ENCODE data around the gene CHP1. TPM values are rescaled to one million over a fixed set of nuclear protein-coding genes. Genes with fewer than 3 reads are reported as not detected.

Gene CHP1
- total RNA-seq, 2 donors from 2014 or later, result 65.3 to 115 TPM

DNA sequence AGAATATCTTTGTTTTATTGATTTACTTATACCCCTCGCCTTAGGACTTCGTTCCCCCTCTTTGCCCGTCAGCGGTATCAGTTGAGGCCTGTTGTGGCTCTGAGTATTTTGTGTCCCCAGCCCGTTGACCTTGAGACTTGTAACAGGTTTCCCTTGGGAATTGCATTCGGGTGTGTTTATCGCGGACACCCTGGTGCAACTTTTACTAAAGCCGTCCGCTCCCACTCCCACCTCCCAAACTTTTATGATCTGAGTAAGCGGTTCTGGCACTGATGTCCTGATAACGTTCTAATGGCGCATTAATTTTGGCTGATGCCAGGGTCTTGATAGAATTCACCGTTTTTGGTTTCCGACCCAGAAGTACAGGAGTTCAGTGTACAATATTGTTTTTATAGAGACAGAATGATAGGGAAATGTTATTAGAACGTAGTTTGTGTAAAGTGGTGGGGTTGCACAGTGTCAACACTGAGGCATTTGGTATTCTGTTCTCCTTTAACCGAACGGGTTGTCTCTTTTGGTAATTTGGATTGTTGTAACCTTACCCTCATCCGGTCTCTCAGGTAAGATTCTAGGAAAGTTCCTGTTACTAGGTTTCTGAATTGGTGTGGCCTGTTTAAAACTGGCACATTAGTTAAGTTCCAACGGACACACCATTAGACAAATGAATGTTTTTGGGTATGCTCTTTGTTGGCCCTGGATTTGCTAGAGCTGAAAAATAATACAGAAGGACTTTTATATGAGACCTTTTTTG is 53.5 kb downstream of the CHP1 start:
- TF ChIP-seq, protein P1, sequence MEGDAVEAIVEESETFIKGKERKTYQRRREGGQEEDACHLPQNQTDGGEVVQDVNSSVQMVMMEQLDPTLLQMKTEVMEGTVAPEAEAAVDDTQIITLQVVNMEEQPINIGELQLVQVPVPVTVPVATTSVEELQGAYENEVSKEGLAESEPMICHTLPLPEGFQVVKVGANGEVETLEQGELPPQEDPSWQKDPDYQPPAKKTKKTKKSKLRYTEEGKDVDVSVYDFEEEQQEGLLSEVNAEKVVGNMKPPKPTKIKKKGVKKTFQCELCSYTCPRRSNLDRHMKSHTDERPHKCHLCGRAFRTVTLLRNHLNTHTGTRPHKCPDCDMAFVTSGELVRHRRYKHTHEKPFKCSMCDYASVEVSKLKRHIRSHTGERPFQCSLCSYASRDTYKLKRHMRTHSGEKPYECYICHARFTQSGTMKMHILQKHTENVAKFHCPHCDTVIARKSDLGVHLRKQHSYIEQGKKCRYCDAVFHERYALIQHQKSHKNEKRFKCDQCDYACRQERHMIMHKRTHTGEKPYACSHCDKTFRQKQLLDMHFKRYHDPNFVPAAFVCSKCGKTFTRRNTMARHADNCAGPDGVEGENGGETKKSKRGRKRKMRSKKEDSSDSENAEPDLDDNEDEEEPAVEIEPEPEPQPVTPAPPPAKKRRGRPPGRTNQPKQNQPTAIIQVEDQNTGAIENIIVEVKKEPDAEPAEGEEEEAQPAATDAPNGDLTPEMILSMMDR (IDR thresholded peaks at IDR 0.05), result no peak
- no peak for ATAC-seq (ENCODE audit: insufficient number of reproducible peaks, low FRiP score, low read depth)
- no peak for DNase-seq (ENCODE audit: low spot score)
- peak overlapping the region; percentile 76 to 90 for H3K27ac ChIP-seq
- H3K27me3 ChIP-seq (replicated peaks; ENCODE audit: insufficient read depth), result no peaks in the 10 kb centered on the region
- peaks cover 11 to 38% of the 10 kb centered on the region in 2 donors for H3K4me1 ChIP-seq (ENCODE audit: control insufficient read depth in 1 of 2, low read depth in 2 of 2)
- H3K36me3 ChIP-seq, result peaks cover 26% of the 10 kb centered on the region
- no peaks in the 10 kb centered on the region for H3K9me3 ChIP-seq
- H3K4me3 ChIP-seq, result peak overlapping the region; percentile 95

DNA sequence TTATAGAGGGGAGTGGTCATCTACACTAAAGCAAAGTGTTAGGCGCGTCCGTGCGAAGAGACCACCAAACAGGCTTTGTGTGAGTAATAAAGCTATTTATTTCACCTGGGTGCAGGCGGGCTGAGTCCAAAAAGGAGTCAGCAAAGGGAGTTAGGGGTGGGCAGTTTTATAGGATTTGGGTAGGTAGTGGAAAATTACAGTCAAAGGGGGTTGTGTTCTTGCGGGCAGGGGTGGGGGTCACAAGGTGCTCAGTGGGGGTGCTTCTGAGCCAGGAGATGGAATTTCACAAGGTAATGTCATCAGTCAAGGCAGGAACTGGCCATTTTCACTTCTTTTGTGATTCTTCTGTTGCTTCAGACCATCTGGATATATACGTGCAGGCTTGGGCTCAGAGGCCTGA is 54.2 kb downstream of the CHP1 start:
- Histone ChIP-seq H3K4me3 (peak overlapping the region; percentile 95), H3K4me1 (ENCODE audit: control insufficient read depth in 1 of 2, low read depth in 2 of 2) (peaks cover 11 to 38% of the 10 kb centered on the region in 2 donors), H3K36me3 (peaks cover 21% of the 10 kb centered on the region), H3K27me3 (replicated peaks; ENCODE audit: insufficient read depth) (no peaks in the 10 kb centered on the region), H3K9me3 (no peaks in the 10 kb centered on the region), H3K27ac (peak overlapping the region in 1 of 2 donors; percentile 90)
- TF ChIP-seq, protein P1 (IDR thresholded peaks at IDR 0.05), result no peak
- DNase-seq (ENCODE audit: low spot score), result no peak
- ATAC-seq (ENCODE audit: insufficient number of reproducible peaks, low FRiP score, low read depth), result no peak

DNA sequence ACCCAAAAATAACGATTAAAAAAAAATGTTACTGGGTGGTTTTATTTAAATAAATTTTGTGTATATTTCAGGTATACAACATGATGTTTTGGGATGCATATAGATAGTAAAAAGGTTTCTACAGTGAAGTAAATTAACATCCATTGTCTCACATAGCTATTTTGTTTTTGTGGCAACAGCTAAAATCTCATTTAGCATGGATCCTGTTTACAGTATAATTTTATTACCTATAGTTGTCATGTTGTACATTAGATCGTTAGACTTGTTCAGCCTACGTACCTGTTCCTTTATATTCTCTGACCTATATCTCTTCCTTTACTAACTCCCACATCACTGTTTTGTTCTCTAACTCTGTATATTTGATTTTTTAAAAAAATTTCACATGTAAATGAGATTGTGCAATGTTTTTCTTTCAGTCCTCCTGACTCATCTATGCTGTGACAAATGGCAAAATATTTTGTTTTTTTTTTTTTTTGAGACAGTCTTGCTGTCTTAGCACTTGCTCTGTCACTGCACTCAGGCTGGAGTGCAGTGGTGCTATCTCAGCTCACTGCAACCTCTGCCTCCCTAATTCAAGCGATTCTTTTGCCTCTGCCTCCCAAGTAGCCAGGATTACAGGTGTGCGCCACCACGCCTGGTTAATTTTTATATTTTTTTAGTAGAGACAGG is 55.7 kb downstream of the CHP1 start:
- Histone ChIP-seq H3K27me3 (replicated peaks; ENCODE audit: insufficient read depth) (no peaks in the 10 kb centered on the region), H3K27ac (no peak overlapping the region), H3K9me3 (no peaks in the 10 kb centered on the region), H3K4me1 (ENCODE audit: control insufficient read depth in 1 of 2, low read depth in 2 of 2) (peaks cover 11 to 38% of the 10 kb centered on the region in 2 donors), H3K36me3 (peaks cover 20% of the 10 kb centered on the region), H3K4me3 (no peak overlapping the region)
- TF ChIP-seq, protein P1 (IDR thresholded peaks at IDR 0.05), result no peak
- ATAC-seq (ENCODE audit: insufficient number of reproducible peaks, low FRiP score, low read depth) (no peak), DNase-seq (ENCODE audit: low spot score) (no peak)

DNA sequence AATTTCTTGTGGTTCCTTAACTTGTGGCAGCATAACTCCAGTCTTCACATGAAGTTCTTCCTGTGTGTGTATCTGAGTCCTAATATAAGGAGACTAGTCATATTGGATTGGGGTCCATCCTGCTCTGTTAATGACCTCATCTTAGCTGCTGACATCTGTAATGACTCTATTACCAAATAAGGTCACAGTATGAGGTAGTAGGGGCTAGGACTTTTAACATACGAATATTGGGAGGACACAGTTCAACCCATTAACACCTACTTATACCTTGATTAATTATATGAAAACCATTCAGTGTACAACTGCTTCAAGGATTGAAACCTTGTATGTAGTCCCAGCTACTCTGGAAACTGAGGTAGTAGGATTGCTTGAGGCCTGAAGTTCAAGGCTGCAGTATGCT is 57.4 kb downstream of the CHP1 start:
- H3K4me3 ChIP-seq, result no peak overlapping the region
- peaks cover 22% of the 10 kb centered on the region for H3K36me3 ChIP-seq
- H3K27me3 ChIP-seq (replicated peaks; ENCODE audit: insufficient read depth), result no peaks in the 10 kb centered on the region
- DNase-seq (ENCODE audit: low spot score) (no peak), ATAC-seq (ENCODE audit: insufficient number of reproducible peaks, low FRiP score, low read depth) (no peak)
- no peaks in the 10 kb centered on the region for H3K9me3 ChIP-seq
- no peak overlapping the region for H3K27ac ChIP-seq
- peaks cover 8 to 38% of the 10 kb centered on the region in 2 donors for H3K4me1 ChIP-seq (ENCODE audit: control insufficient read depth in 1 of 2, low read depth in 2 of 2)
- TF ChIP-seq, protein P1 (IDR thresholded peaks at IDR 0.05), result no peak

DNA sequence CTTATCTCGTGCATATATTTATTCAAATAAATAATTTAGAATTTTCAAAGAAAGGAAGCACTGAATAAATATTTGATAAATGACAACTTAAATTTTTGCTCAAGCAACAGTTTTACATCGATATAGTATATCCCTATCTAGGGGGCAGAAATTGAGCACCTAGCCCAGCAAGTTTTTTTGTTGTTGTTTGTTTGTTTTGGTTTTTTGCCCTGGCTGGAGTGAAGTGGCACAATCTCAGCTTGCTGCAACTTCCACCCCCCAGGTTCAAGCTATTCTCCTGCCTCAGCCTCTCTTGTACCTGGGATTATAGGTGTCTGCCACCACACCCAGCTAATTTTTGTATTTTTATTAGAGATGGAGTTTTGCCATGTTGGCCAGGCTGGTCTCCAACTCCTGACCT is 58.9 kb downstream of the CHP1 start:
- Histone ChIP-seq H3K27ac (no peak overlapping the region), H3K4me3 (no peak overlapping the region), H3K36me3 (peaks cover 22% of the 10 kb centered on the region), H3K9me3 (no peaks in the 10 kb centered on the region), H3K4me1 (ENCODE audit: control insufficient read depth in 1 of 2, low read depth in 2 of 2) (peaks cover 7 to 37% of the 10 kb centered on the region in 2 donors), H3K27me3 (replicated peaks; ENCODE audit: insufficient read depth) (no peaks in the 10 kb centered on the region)
- DNase-seq (ENCODE audit: low spot score) (no peak), ATAC-seq (ENCODE audit: insufficient number of reproducible peaks, low FRiP score, low read depth) (no peak)
- TF ChIP-seq, protein P1 (IDR thresholded peaks at IDR 0.05), result no peak

All from thoracic aorta (tissue), 2 donors.